Measurements from ENCODE around the gene RB1.

- TF ChIP-seq CTCF (IDR thresholded peaks at IDR 0.05; ENCODE audit: poor library complexity, severe bottlenecking) = no peak
- TF ChIP-seq EZH2 (IDR thresholded peaks at IDR 0.05; ENCODE audit: borderline replicate concordance, insufficient read depth, low read length, poor library complexity, severe bottlenecking) = no peak
- TF ChIP-seq POLR2AphosphoS5 (IDR thresholded peaks at IDR 0.05) = no peak
- no peak for TF ChIP-seq TAF1 (IDR thresholded peaks at IDR 0.05; ENCODE audit: low read depth)
Observed at GRCh38 chr13:48258430-48258829, 45.1 kb upstream of the RB1 start.

Data from neural cell (in vitro differentiated cells).